Spleen (tissue), 11 donors: ENCODE measurements around the gene GIGYF1. TPM values are rescaled to one million over a fixed set of nuclear protein-coding genes. Genes with fewer than 3 reads are reported as not detected.

Experiments used
- DNase-seq: peaks from one replicate; pipeline ENCODE4 v3.0.0-alpha.2; 2020
- H3K27ac ChIP-seq, 8 donors: fragments of 200-600 bp; sonication (generic) in 7 of 8; 1 replicate in 4 of 8; 2 replicates in 4 of 8; pipeline versions ENCODE4 v1.5.0 to v1.8.0; 2016 to 2021; ENCODE audit warnings: inconsistent platforms in 4 of 8, mild to moderate bottlenecking in 4 of 8, moderate library complexity in 1 of 8
- H3K27me3 ChIP-seq, 7 donors: fragments of 200-600 bp; sonication (generic) in 6 of 7; replicated peaks in 1 of 7; 1 replicate in 4 of 7; 2 replicates in 3 of 7; pipeline versions ENCODE4 v1.5.0 to v1.8.0; 2016 to 2021; ENCODE audit warnings: inconsistent platforms in 3 of 7, mild to moderate bottlenecking in 1 of 7
- H3K36me3 ChIP-seq, 6 donors: fragments of 200-600 bp; sonication (generic) in 5 of 6; 1 replicate in 4 of 6; 2 replicates in 2 of 6; pipeline versions ENCODE4 v1.5.0 to v1.8.0; 2016 to 2021; ENCODE audit warnings: inconsistent platforms in 2 of 6
- H3K4me1 ChIP-seq, 6 donors: fragments of 200-600 bp; sonication (generic) in 5 of 6; 1 replicate in 3 of 6; 2 replicates in 3 of 6; pipeline versions ENCODE4 v1.5.0 to v1.8.0; 2016 to 2021; ENCODE audit warnings: inconsistent platforms in 3 of 6
- H3K4me3 ChIP-seq, 8 donors: fragments of 200-600 bp; sonication (generic) in 7 of 8; 1 replicate in 4 of 8; 2 replicates in 4 of 8; pipeline versions ENCODE4 v1.5.0 to v1.8.0; 2016 to 2021; ENCODE audit warnings: inconsistent platforms in 4 of 8, mild to moderate bottlenecking in 4 of 8, moderate library complexity in 2 of 8
- H3K9me3 ChIP-seq, 8 donors: fragments of 200-600 bp; sonication (generic) in 7 of 8; 1 replicate in 4 of 8; 2 replicates in 4 of 8; pipeline versions ENCODE4 v1.5.0 to v1.8.0; 2016 to 2021; ENCODE audit warnings: inconsistent platforms in 4 of 8
- POLR2A ChIP-seq, 3 donors: fragments of 450-650 bp; IDR thresholded peaks; one replicate each; pipeline ENCODE4 v1.5.1; 2017; ENCODE audit warnings: antibody characterized with exemption in 3 of 3, mild to moderate bottlenecking in 1 of 3
- POLR2AphosphoS5 ChIP-seq, 3 donors: sonication (generic); formaldehyde crosslinking; IDR thresholded peaks; one replicate each; pipeline ENCODE4 v1.5.1; 2017; ENCODE audit warnings: antibody characterized with exemption in 3 of 3
- WGBS, 5 donors: extraction: QIAGEN DNeasy Blood & Tissue Kit in 3 of 5; methylation state at CpG; one replicate each; pipeline versions ENCODE4 v1.1.5 to v1.1.7; 2013 to 2018; 5-methylcytosine and 5-hydroxymethylcytosine counted together
- intact Hi-C: fragments of 100-400 bp; cut with DNase I; formaldehyde crosslinking; loops from one replicate; pipeline ENCODE4 v1.15.0; 2023; ENCODE audit warnings: low total_unique reads
- polyA plus RNA-seq, 3 donors: library from polyadenylated mRNA; stranded (reverse); fragments of 200-250 nt; gene quantifications; one replicate each; pipeline ENCODE4 v1.2.1, GENCODE V29; 2013
- total RNA-seq, 7 donors: library from RNA; depleted of rRNA in 3 of 7; stranded (reverse); fragments of >200 nt in 3 of 7; fragmentation: NEBNext Ultra II Directional in 4 of 7; extraction: Animal tissue kit (Norgen Biotek cat#: 25700) in 4 of 7; gene quantifications; one replicate each; pipeline versions ENCODE4 v1.1.0 to v1.2.1, GENCODE V29; 2016 to 2021
- TF ChIP-seq, protein P1 (sequence below), 11 experiments: fragments of 200-600 bp in 7 of 11; fragments of 450-650 bp in 4 of 11; sonication (generic) in 4 of 11; IDR thresholded peaks in 8 of 11; conservative IDR thresholded peaks in 3 of 11; 1 replicate in 7 of 11; 2 replicates in 4 of 11; pipeline versions ENCODE4 v1.4.0 to v1.8.0; 2016 to 2021; ENCODE audit warnings: antibody characterized with exemption in 11 of 11, inconsistent platforms in 4 of 11, mild to moderate bottlenecking in 1 of 11
- donor health status: healthy with polysubstance abuse.
- donor health status: DM: no; HTN: no; CAD: no; lungs with moderate emphysema.
- donor health status: DM: no; HTN: no; CAD: no.
- donor health status: Bipolar disorder and iron deficiency.
- donor health status: healthy.
- donor health status: DM: no; HTN: no; CAD: no.
- donor health status: DM: yes; HTN: yes; CAD: no.

GIGYF1 gene
- total and polyA plus RNA-seq, 10 donors: 15.4 to 102 (median 54.6) TPM

DNA sequence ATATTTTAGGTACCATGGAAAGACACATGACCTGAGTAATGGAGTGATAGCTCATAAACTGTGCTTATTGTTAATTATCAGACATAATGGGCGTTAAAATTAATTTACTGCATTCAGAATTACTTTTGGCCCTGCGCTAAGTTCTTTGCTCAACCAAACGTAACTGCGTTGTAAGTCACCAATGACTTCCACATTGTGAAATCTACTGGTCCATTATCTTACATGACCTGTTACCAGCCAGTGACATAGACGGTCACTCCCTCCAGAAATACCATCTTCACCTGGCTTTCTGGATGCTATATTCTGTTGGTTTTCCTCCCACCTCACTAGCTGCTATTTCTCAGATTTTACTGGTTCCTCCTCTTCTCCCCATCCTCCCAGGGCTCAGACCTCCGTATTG lies 5.0 kb upstream of the GIGYF1 start:
- intact Hi-C loops: no loop called here
- Histone ChIP-seq H3K4me3 (no peak overlapping the region), H3K4me1 (peaks cover 4 to 17% (median 11%) of the 10 kb centered on the region in 6 donors), H3K27ac (no peak overlapping the region), H3K9me3 (no peaks in the 10 kb centered on the region), H3K36me3 (no peaks in the 10 kb centered on the region), H3K27me3 (peaks cover 0 to 10% (median 0%) of the 10 kb centered on the region in 7 donors)
- WGBS, 5 donors: 54 to 85% (median 69%) methylated on average over 5 to 6 of the region's 6 CpGs
- TF ChIP-seq POLR2AphosphoS5 (IDR thresholded peaks at IDR 0.05): no peak
- TF ChIP-seq, protein P1, sequence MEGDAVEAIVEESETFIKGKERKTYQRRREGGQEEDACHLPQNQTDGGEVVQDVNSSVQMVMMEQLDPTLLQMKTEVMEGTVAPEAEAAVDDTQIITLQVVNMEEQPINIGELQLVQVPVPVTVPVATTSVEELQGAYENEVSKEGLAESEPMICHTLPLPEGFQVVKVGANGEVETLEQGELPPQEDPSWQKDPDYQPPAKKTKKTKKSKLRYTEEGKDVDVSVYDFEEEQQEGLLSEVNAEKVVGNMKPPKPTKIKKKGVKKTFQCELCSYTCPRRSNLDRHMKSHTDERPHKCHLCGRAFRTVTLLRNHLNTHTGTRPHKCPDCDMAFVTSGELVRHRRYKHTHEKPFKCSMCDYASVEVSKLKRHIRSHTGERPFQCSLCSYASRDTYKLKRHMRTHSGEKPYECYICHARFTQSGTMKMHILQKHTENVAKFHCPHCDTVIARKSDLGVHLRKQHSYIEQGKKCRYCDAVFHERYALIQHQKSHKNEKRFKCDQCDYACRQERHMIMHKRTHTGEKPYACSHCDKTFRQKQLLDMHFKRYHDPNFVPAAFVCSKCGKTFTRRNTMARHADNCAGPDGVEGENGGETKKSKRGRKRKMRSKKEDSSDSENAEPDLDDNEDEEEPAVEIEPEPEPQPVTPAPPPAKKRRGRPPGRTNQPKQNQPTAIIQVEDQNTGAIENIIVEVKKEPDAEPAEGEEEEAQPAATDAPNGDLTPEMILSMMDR (IDR thresholded peaks at IDR 0.05 in 8 of 11, conservative IDR thresholded peaks at IDR 0.05 in 3 of 11): no peak
- DNase-seq: no peak

DNA sequence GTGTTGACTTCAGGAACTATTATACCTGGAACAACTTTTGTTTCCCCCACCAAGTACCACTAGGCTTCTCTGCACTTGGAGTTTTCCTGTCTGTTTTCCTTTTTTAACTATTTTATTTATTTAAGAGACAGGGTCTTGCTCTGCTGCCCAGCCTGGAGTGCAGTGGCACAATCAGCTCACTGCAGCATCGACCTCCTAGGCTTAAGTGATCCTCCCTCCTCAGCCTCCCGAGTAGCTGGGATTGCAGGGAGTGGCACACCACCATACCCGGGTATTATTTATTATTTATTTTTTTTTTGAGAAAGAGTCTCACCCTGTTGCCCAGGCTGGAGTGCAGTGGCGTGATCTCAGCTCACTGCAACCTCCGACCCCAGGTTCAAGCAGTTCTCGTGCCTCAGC lies 2.1 kb upstream of the GIGYF1 start:
- Histone ChIP-seq H3K36me3 (peaks cover 0 to 1% (median 0%) of the 10 kb centered on the region in 6 donors), H3K27ac (no peak overlapping the region), H3K27me3 (peaks cover 0 to 10% (median 0%) of the 10 kb centered on the region in 7 donors), H3K9me3 (no peaks in the 10 kb centered on the region), H3K4me1 (peaks cover 25 to 41% (median 35%) of the 10 kb centered on the region in 6 donors), H3K4me3 (no peak overlapping the region)
- intact Hi-C loops: no loop called here
- WGBS, 5 donors: 79 to 86% (median 84%) methylated on average over 6 of the region's 6 CpGs
- peak; percentile 40 for DNase-seq
- TF ChIP-seq POLR2A (IDR thresholded peaks at IDR 0.05) (no peak), POLR2AphosphoS5 (IDR thresholded peaks at IDR 0.05) (no peak)
- TF ChIP-seq, protein P1 (IDR thresholded peaks at IDR 0.05 in 8 of 11, conservative IDR thresholded peaks at IDR 0.05 in 3 of 11): no peak

DNA sequence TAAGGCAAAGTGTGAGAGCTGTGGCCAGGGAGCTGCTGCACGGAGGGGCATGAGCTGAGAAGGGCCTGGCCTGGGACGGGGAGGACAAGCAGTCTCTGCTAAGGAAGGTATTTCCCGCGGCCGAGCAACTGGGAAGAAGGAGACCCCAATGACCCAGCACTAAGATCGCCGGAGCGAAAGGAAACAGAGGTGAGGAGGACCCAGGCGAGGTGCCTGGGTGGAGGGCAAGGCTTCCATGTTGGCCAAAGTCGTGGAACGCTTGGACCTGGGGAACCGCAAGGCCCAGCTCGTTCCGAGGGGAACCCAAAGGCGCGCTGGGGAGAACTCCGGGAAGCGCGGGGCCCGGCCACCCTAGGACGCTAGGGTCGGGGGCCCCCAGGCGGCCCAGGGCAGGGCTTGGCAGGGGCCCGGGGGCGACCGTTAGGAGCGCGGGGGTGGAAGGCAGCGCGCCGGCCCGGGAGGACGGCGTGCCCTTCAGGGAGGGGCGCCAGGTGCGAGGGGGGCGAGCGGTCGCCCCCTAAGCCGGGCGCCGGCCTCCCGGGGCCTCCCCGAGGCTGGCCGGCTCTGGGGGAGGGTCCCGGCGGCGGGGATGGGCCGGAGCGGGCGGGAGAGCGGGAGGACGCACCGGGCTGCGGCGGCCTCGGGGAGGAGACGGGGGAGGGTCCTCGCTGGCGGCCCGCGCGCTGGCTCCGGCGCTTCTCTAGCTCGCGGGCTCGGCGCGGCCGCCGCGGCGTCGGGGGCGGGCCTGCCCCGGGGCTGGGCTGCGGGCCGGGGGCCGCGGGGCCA lies 545 bp downstream of the GIGYF1 start:
- peaks cover 0 to 17% (median 6%) of the 10 kb centered on the region in 6 donors for H3K36me3 ChIP-seq
- H3K4me1 ChIP-seq: peaks cover 39 to 67% (median 59%) of the 10 kb centered on the region in 6 donors
- peak in 1 of 3 donors; percentile 14 for TF ChIP-seq POLR2AphosphoS5 (IDR thresholded peaks at IDR 0.05)
- TF ChIP-seq POLR2A (IDR thresholded peaks at IDR 0.05): no peak
- no peaks in the 10 kb centered on the region for H3K9me3 ChIP-seq
- H3K4me3 ChIP-seq: peak overlapping the region; percentile 70 to 97 (median 86)
- peak overlapping the region in 6 of 8 donors; percentile 74 to 87 (median 82) for H3K27ac ChIP-seq
- intact Hi-C loops: no loop called here
- DNase-seq: peak; percentile 88
- no peaks in the 10 kb centered on the region for H3K27me3 ChIP-seq
- 0 to 1% (median 1%) methylated on average over 25 to 81 of the region's 81 CpGs for WGBS, 5 donors

DNA sequence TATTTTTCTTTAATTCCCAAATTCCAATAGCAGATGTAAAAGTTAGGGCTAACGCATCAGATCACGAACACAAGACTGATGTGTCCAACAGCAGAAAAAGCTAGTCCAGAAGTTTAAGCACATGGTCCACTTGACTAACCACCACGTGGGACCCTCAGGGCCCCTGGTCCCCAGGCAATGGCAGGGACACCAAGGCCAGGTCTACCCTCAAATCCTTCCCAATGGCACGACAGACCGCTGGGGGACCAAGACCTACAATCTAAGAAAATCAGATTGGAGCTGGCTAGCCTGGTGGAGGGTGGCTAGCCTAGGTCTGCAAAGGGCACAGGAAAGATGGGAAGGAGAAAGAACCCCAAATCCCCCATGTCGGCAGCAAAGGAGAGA lies 1.5 kb downstream of the GIGYF1 start:
- intact Hi-C loops: no loop called here
- Histone ChIP-seq H3K9me3 (no peaks in the 10 kb centered on the region), H3K36me3 (peaks cover 0 to 27% (median 15%) of the 10 kb centered on the region in 6 donors), H3K4me3 (peak overlapping the region; percentile 70 to 97 (median 86)), H3K27me3 (no peaks in the 10 kb centered on the region), H3K27ac (peak overlapping the region in 3 of 8 donors; percentile 79 to 87 (median 86)), H3K4me1 (peaks cover 39 to 71% (median 62%) of the 10 kb centered on the region in 6 donors)
- 56 to 70% (median 66%) methylated on average over 6 of the region's 6 CpGs for WGBS, 5 donors
- DNase-seq: no peak
- TF ChIP-seq POLR2A (IDR thresholded peaks at IDR 0.05): no peak
- TF ChIP-seq, protein P1 (IDR thresholded peaks at IDR 0.05 in 8 of 11, conservative IDR thresholded peaks at IDR 0.05 in 3 of 11): no peak
- TF ChIP-seq POLR2AphosphoS5 (IDR thresholded peaks at IDR 0.05): no peak
